ENCODE data around the gene CPNE5. TPM values are rescaled to one million over a fixed set of nuclear protein-coding genes. Genes with fewer than 3 reads are reported as not detected.
A peak's percentile ranks its signal among the peaks of the same experiment; 100 is the strongest.

Gene CPNE5
- total RNA-seq, 4 donors from 2014 or later, result 1.1 to 4.6 (median 2.9) TPM

- peak overlapping the region in 1 of 3 donors; percentile 24 for H3K4me3 ChIP-seq (replicated peaks in 1 of 3)
Observed at GRCh38 chr6:36735110-36736071, 103.9 kb downstream of the CPNE5 start.

GRCh38 chr6:36734486-36735060, 104.7 kb downstream of the CPNE5 start:
- H3K9me3 ChIP-seq, result no peaks in the 10 kb centered on the region
- no peak for DNase-seq
- H3K36me3 ChIP-seq, result no peaks in the 10 kb centered on the region
- H3K4me3 ChIP-seq (replicated peaks in 1 of 3), result no peak overlapping the region
- no peaks in the 10 kb centered on the region for H3K27me3 ChIP-seq
- intact Hi-C loops (cut with DNase I), result no loop called here
- WGBS, 2 donors, result 74 to 75% methylated on average over 6 to 7 of the region's 7 CpGs
- H3K4me1 ChIP-seq, result peaks cover 8 to 23% of the 10 kb centered on the region in 2 donors
- peak overlapping the region; percentile 29 to 91 (median 70) for H3K27ac ChIP-seq
- TF ChIP-seq POLR2A (IDR thresholded peaks at IDR 0.05) (no peak), CTCF (IDR thresholded peaks at IDR 0.05) (no peak)

More at GRCh38 chr6:36735110-36736071, 103.9 kb downstream of the CPNE5 start:
- WGBS, 2 donors, result 7 to 10% methylated on average over 20 to 24 of the region's 24 CpGs
- TF ChIP-seq POLR2A (IDR thresholded peaks at IDR 0.05) (no peak), CTCF (IDR thresholded peaks at IDR 0.05) (no peak)
- H3K4me1 ChIP-seq, result peaks cover 8 to 23% of the 10 kb centered on the region in 2 donors
- intact Hi-C loops (cut with DNase I), result no loop called here
- no peaks in the 10 kb centered on the region for H3K36me3 ChIP-seq
- DNase-seq, result peak; percentile 74 to 77
- H3K27ac ChIP-seq, result peak overlapping the region; percentile 61 to 91 (median 70)
- H3K9me3 ChIP-seq, result no peaks in the 10 kb centered on the region
- no peaks in the 10 kb centered on the region for H3K27me3 ChIP-seq

- no peaks in the 10 kb centered on the region for H3K36me3 ChIP-seq
- intact Hi-C loops (cut with DNase I), result no loop called here
- no peak for TF ChIP-seq CTCF (IDR thresholded peaks at IDR 0.05)
- peaks cover 8 to 23% of the 10 kb centered on the region in 2 donors for H3K4me1 ChIP-seq
- WGBS, 2 donors, result 97 to 99% methylated on average over 5 of the region's 5 CpGs
- DNase-seq, result no peak
- no peak overlapping the region for H3K4me3 ChIP-seq (replicated peaks in 1 of 3)
- no peaks in the 10 kb centered on the region for H3K9me3 ChIP-seq
- H3K27me3 ChIP-seq, result no peaks in the 10 kb centered on the region
- no peak overlapping the region for H3K27ac ChIP-seq
Observed at GRCh38 chr6:36733300-36733699, 105.9 kb downstream of the CPNE5 start.

GRCh38 chr6:36731622-36732310, 107.5 kb downstream of the CPNE5 start:
- Histone ChIP-seq H3K4me3 (replicated peaks in 1 of 3) (no peak overlapping the region), H3K36me3 (no peaks in the 10 kb centered on the region), H3K27me3 (no peaks in the 10 kb centered on the region), H3K27ac (no peak overlapping the region), H3K9me3 (no peaks in the 10 kb centered on the region), H3K4me1 (peaks cover 8 to 23% of the 10 kb centered on the region in 2 donors)
- DNase-seq, result no peak
- WGBS, 2 donors, result 87 to 93% methylated on average over 11 to 12 of the region's 12 CpGs
- intact Hi-C loops (cut with DNase I), result no loop called here
- TF ChIP-seq POLR2A (IDR thresholded peaks at IDR 0.05), result no peak
- TF ChIP-seq CTCF (IDR thresholded peaks at IDR 0.05), result no peak

All from thyroid gland (tissue), 4 donors.